Activated CD8-positive, alpha-beta memory T cell treated with anti-CD3 and anti-CD28 coated beads, Interleukin-2, amount 50 U/mL, for 24 hours (primary cell): ENCODE data around the gene KRT26.
A peak's percentile ranks its signal among the peaks of the same experiment; 100 is the strongest.
"Not testable (repeated sequence)": the region's sequence is repeated elsewhere in the genome, so short reads cannot be mapped to it uniquely, and the experiment has no call there.

Source experiments
- DNase-seq: peaks from one replicate; pipeline ENCODE4 v3.0.0-alpha.2; 2020; ENCODE audit errors: extremely low read depth

KRT26 gene

GRCh38 chr17:40772101-40772500, at the start of gene KRT26:
TSS of gene KRT26 (minus strand) at chr17:40772201. CDS start at chr17:40772113, 88 bp downstream.
- no peak for DNase-seq

- DNase-seq = no peak
Observed at GRCh38 chr17:40821536-40821935, 49.5 kb upstream of the KRT26 start.

- no peak for DNase-seq
Observed at GRCh38 chr17:40820228-40820838, 48.3 kb upstream of the KRT26 start.

GRCh38 chr17:40819528-40820125, 47.6 kb upstream of the KRT26 start:
- DNase-seq = no peak

GRCh38 chr17:40818733-40819527, 46.9 kb upstream of the KRT26 start:
- DNase-seq = peak; percentile 54

GRCh38 chr17:40818343-40818732, 46.3 kb upstream of the KRT26 start:
- DNase-seq = no peak

GRCh38 chr17:40817103-40817682, 45.2 kb upstream of the KRT26 start:
- DNase-seq = no peak

GRCh38 chr17:40816569-40816968, 44.6 kb upstream of the KRT26 start:
- no peak for DNase-seq

- no peak for DNase-seq
Observed at GRCh38 chr17:40815381-40815780, 43.4 kb upstream of the KRT26 start.

- DNase-seq = not testable (repeated sequence)
Observed at GRCh38 chr17:40814657-40815056, 42.7 kb upstream of the KRT26 start.

- no peak for DNase-seq
Observed at GRCh38 chr17:40813804-40814203, 41.8 kb upstream of the KRT26 start.

GRCh38 chr17:40812639-40813038, 40.6 kb upstream of the KRT26 start:
- no peak for DNase-seq

GRCh38 chr17:40810494-40810893, 38.5 kb upstream of the KRT26 start:
- no peak for DNase-seq

GRCh38 chr17:40809721-40810421, 37.9 kb upstream of the KRT26 start:
- no peak for DNase-seq

GRCh38 chr17:40806131-40806530, 34.1 kb upstream of the KRT26 start:
- DNase-seq = no peak

- DNase-seq = peak; percentile 39
Observed at GRCh38 chr17:40803617-40804082, 31.6 kb upstream of the KRT26 start.

GRCh38 chr17:40801157-40801556, 29.2 kb upstream of the KRT26 start:
- DNase-seq = no peak

- no peak for DNase-seq
Observed at GRCh38 chr17:40800381-40800780, 28.4 kb upstream of the KRT26 start.

GRCh38 chr17:40799859-40800258, 27.9 kb upstream of the KRT26 start, which contains the start of gene KRT28:
TSS of gene KRT28 (minus strand) at chr17:40799959. CDS start at chr17:40799893, 66 bp downstream.
- no peak for DNase-seq

- no peak for DNase-seq
Observed at GRCh38 chr17:40796846-40797245, 24.8 kb upstream of the KRT26 start.

- DNase-seq = no peak
Observed at GRCh38 chr17:40795019-40795667, 23.1 kb upstream of the KRT26 start.
